Osteoblast (primary cell): ENCODE measurements around the gene PON1. TPM values are rescaled to one million over a fixed set of nuclear protein-coding genes. Genes with fewer than 3 reads are reported as not detected.

Source experiments
- DNase-seq: peaks from one replicate; pipeline ENCODE4 v3.0.0; 2011; ENCODE audit warnings: low spot score, mixed read lengths; ENCODE audit not compliant: insufficient read length; ENCODE audit errors: missing footprints
- H2AFZ ChIP-seq: 2 replicates; pipeline ENCODE4 v1.6.0; 2011; ENCODE audit warnings: mild to moderate bottlenecking, low read length
- H3K27ac ChIP-seq: 2 replicates; pipeline ENCODE4 v1.5.1; 2011; ENCODE audit warnings: mild to moderate bottlenecking, low read depth, low read length, moderate library complexity
- H3K27me3 ChIP-seq: 2 replicates; pipeline ENCODE4 v1.6.0; 2012; ENCODE audit warnings: mild to moderate bottlenecking, control low read depth, inconsistent platforms, low read length, moderate library complexity; ENCODE audit not compliant: insufficient read depth
- H3K36me3 ChIP-seq: 2 replicates; pipeline ENCODE4 v1.5.1; 2011; ENCODE audit warnings: mild to moderate bottlenecking, low read length, control low read depth, moderate library complexity; ENCODE audit not compliant: insufficient read depth
- H3K4me1 ChIP-seq: 2 replicates; pipeline ENCODE4 v1.5.1; 2011; ENCODE audit warnings: mild to moderate bottlenecking, low read length, control low read depth, moderate library complexity; ENCODE audit not compliant: insufficient read depth
- H3K4me2 ChIP-seq: 2 replicates; pipeline ENCODE4 v1.6.0; 2011; ENCODE audit warnings: mild to moderate bottlenecking, low read length; ENCODE audit not compliant: insufficient read depth
- H3K4me3 ChIP-seq: fragments of 200-600 bp; sonication (generic); 3 replicates; pipeline ENCODE4 v1.5.1; 2012; ENCODE audit warnings: mild to moderate bottlenecking, low read length, inconsistent platforms; ENCODE audit not compliant: insufficient read depth
- H3K79me2 ChIP-seq: 2 replicates; pipeline ENCODE4 v1.6.0; 2012; ENCODE audit warnings: mild to moderate bottlenecking, low read length, control low read depth, inconsistent platforms; ENCODE audit not compliant: insufficient read depth
- H3K9me3 ChIP-seq: 2 replicates; pipeline ENCODE4 v1.5.1; 2011; ENCODE audit warnings: low read depth, low read length, control low read depth
- H4K20me1 ChIP-seq: 2 replicates; pipeline ENCODE4 v1.6.0; 2012; ENCODE audit warnings: mild to moderate bottlenecking, low read length, control low read depth; ENCODE audit not compliant: insufficient read depth
- CTCF ChIP-seq: IDR thresholded peaks from 2 replicates; pipeline ENCODE4 v1.5.1; 2011; ENCODE audit warnings: mild to moderate bottlenecking, low read depth, low read length, moderate library complexity; ENCODE audit errors: extremely low read depth
- total RNA-seq: library from RNA; depleted of rRNA; stranded (reverse); fragments of >200 nt; gene quantifications from 2 replicates; pipeline ENCODE4 v1.2.3, GENCODE V29; 2012

PON1 gene
- total RNA-seq, 1 donor, result not detected

DNA sequence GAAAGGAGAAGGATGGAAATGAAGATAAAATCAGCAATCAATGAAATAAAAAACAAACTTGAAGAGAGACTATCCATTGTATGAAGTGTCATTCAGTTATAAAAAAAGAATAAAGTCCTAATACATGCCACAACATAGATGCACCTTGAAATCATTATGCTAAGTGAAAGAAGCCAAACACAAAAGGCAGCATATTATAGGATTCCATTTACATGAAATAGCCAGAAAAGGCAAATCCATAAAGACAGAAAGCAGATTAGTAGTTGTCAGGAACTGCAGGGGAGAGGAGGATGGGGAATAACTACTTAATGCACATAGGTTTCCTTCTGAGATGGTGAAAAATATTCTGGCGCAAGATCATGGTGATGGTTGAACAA lies 6.6 kb upstream of the PON1 start:
- peak overlapping the region; percentile 79 for H3K4me2 ChIP-seq
- TF ChIP-seq CTCF, result no peak
- H3K9me3 ChIP-seq, result no peaks in the 10 kb centered on the region
- H3K27me3 ChIP-seq, result no peaks in the 10 kb centered on the region
- H3K4me1 ChIP-seq, result peaks cover 24% of the 10 kb centered on the region
- no peaks in the 10 kb centered on the region for H4K20me1 ChIP-seq
- H3K79me2 ChIP-seq, result no peaks in the 10 kb centered on the region
- no peak overlapping the region for H3K27ac ChIP-seq
- H3K36me3 ChIP-seq, result no peaks in the 10 kb centered on the region
- no peak for DNase-seq
- peak overlapping the region; percentile 66 for H3K4me3 ChIP-seq
- peak overlapping the region; percentile 72 for H2AFZ ChIP-seq

DNA sequence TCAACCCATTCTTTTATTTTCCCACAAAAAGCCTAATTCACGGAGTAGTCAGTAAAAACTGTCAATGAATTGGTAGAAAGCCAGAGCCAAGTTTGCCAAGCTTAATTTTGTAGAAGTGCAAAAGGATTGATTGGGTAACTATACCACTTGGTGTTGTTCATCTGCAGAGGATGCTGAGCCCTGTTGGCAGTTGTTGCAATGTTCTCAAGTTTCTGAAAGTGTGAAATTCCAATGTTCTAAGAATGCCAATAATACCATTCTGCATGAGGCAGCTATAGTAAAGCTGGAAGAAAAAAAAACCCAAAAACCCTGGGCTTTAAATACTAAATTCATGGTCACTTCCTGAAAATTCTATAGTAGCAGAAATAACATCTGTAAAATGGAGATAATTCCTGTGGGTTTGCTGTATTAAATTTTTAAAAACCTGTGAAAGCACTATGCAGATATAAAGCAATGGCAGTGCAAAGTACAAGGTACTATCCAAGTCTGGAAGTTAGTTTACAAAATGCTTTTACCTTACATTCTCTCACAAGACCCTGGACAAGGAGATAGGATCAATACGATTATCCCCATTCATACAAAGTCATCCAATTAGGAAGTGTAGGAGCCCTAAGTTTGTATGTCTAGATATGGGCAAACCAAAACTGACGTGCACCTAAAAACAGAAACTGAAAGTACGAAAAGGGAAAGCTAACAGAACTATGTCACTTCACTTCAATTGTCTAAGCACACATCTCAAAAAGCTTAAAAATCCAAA lies 6.0 kb upstream of the PON1 start:
- peaks cover 1% of the 10 kb centered on the region for H3K27me3 ChIP-seq

GRCh38 chr7:95327356-95327755 lies 3.0 kb upstream of the PON1 start:
- no peak for TF ChIP-seq CTCF
- Histone ChIP-seq H2AFZ (no peak overlapping the region), H4K20me1 (no peaks in the 10 kb centered on the region)

More for the DNA sequence above, 6.0 kb upstream of the PON1 start:
- Histone ChIP-seq H3K4me3 (peak overlapping the region; percentile 66), H3K4me1 (peaks cover 18% of the 10 kb centered on the region), H3K27ac (no peak overlapping the region), H3K36me3 (no peaks in the 10 kb centered on the region), H3K9me3 (no peaks in the 10 kb centered on the region), H3K4me2 (peak overlapping the region; percentile 79), H2AFZ (peak overlapping the region; percentile 72), H3K79me2 (no peaks in the 10 kb centered on the region), H4K20me1 (no peaks in the 10 kb centered on the region)
- no peak for DNase-seq
- TF ChIP-seq CTCF, result no peak

GRCh38 chr7:95323410-95324129 lies 762 bp downstream of the PON1 start:
- Histone ChIP-seq H3K79me2 (no peaks in the 10 kb centered on the region), H3K9me3 (no peaks in the 10 kb centered on the region), H4K20me1 (no peaks in the 10 kb centered on the region), H3K27ac (no peak overlapping the region), H3K4me3 (no peak overlapping the region), H3K4me2 (no peak overlapping the region), H2AFZ (no peak overlapping the region), H3K27me3 (peaks cover 20% of the 10 kb centered on the region), H3K4me1 (no peaks in the 10 kb centered on the region), H3K36me3 (no peaks in the 10 kb centered on the region)
- TF ChIP-seq CTCF, result no peak
- DNase-seq, result no peak

More at GRCh38 chr7:95327356-95327755, 3.0 kb upstream of the PON1 start:
- Histone ChIP-seq H3K79me2 (no peaks in the 10 kb centered on the region), H3K4me3 (no peak overlapping the region), H3K27ac (no peak overlapping the region), H3K4me1 (peaks cover 5% of the 10 kb centered on the region), H3K4me2 (no peak overlapping the region), H3K27me3 (peaks cover 20% of the 10 kb centered on the region), H3K36me3 (no peaks in the 10 kb centered on the region), H3K9me3 (no peaks in the 10 kb centered on the region)
- DNase-seq, result no peak
